Peyer's patch (tissue), 4 donors: ENCODE measurements around the gene NDOR1. TPM values are rescaled to one million over a fixed set of nuclear protein-coding genes. Genes with fewer than 3 reads are reported as not detected.

Experiments
- DNase-seq, 3 donors: peaks; one replicate each; pipeline ENCODE4 v3.0.0-alpha.2; 2017 to 2019
- H3K27ac ChIP-seq, 4 donors: fragments of 200-600 bp; sonication (generic); one replicate each; pipeline ENCODE4 v1.5.1; 2016 to 2019
- H3K27me3 ChIP-seq, 2 donors: fragments of 200-600 bp; sonication (generic); one replicate each; pipeline ENCODE4 v1.5.1; 2019
- H3K36me3 ChIP-seq, 3 donors: fragments of 200-600 bp; sonication (generic); one replicate each; pipeline ENCODE4 v1.5.1; 2016 to 2019
- H3K4me1 ChIP-seq, 4 donors: fragments of 200-600 bp; sonication (generic); one replicate each; pipeline ENCODE4 v1.5.1; 2016 to 2019
- H3K4me3 ChIP-seq, 4 donors: fragments of 200-600 bp; sonication (generic); 1 replicate in 3 of 4; 2 replicates in 1 of 4; pipeline ENCODE4 v1.5.1; 2016 to 2019; ENCODE audit warnings: mild to moderate bottlenecking in 1 of 4
- H3K9me3 ChIP-seq, 4 donors: fragments of 200-600 bp; sonication (generic); one replicate each; pipeline ENCODE4 v1.5.1; 2016 to 2019; ENCODE audit warnings: mild to moderate bottlenecking in 1 of 4
- CTCF ChIP-seq, 6 experiments: fragments of 450-650 bp in 4 of 6; fragments of 200-600 bp in 2 of 6; sonication (generic) in 1 of 6; IDR thresholded peaks; one replicate each; pipeline ENCODE4 v1.5.1; 2017 to 2019; ENCODE audit warnings: antibody characterized with exemption in 6 of 6, mild to moderate bottlenecking in 3 of 6, moderate library complexity in 1 of 6
- POLR2A ChIP-seq, 2 donors: fragments of 450-650 bp; IDR thresholded peaks; one replicate each; pipeline ENCODE4 v1.5.1; 2017; ENCODE audit warnings: antibody characterized with exemption in 2 of 2, mild to moderate bottlenecking in 2 of 2, moderate library complexity in 2 of 2
- total RNA-seq, 4 donors: library from RNA; depleted of rRNA; stranded (reverse); fragments of >200 nt; gene quantifications; one replicate each; pipeline ENCODE4 v1.1.0, GENCODE V29; 2016

NDOR1 gene
- total RNA-seq, 4 donors from 2014 or later = 16.3 to 39.2 (median 25.1) TPM

- H3K9me3 ChIP-seq = no peaks in the 10 kb centered on the region
- H3K4me1 ChIP-seq = peaks cover 0 to 37% (median 13%) of the 10 kb centered on the region in 4 donors
- peaks cover 0 to 47% of the 10 kb centered on the region in 2 donors for H3K27me3 ChIP-seq
- no peak overlapping the region for H3K4me3 ChIP-seq
- no peak overlapping the region for H3K27ac ChIP-seq
- no peaks in the 10 kb centered on the region for H3K36me3 ChIP-seq
- TF ChIP-seq POLR2A (IDR thresholded peaks at IDR 0.05) (no peak), CTCF (IDR thresholded peaks at IDR 0.05) (no peak)
- no peak for DNase-seq
Measured at GRCh38 chr9:137159105-137160053, 46.1 kb upstream of the NDOR1 start.

GRCh38 chr9:137160054-137160425, 45.5 kb upstream of the NDOR1 start:
- no peaks in the 10 kb centered on the region for H3K9me3 ChIP-seq
- TF ChIP-seq POLR2A (IDR thresholded peaks at IDR 0.05) = no peak
- TF ChIP-seq CTCF (IDR thresholded peaks at IDR 0.05) = no peak
- H3K4me3 ChIP-seq = no peak overlapping the region
- DNase-seq = no peak
- H3K27ac ChIP-seq = no peak overlapping the region
- peaks cover 0 to 37% (median 13%) of the 10 kb centered on the region in 4 donors for H3K4me1 ChIP-seq
- no peaks in the 10 kb centered on the region for H3K36me3 ChIP-seq
- H3K27me3 ChIP-seq = peaks cover 0 to 53% of the 10 kb centered on the region in 2 donors

GRCh38 chr9:137160716-137161557, 44.6 kb upstream of the NDOR1 start:
- H3K36me3 ChIP-seq = no peaks in the 10 kb centered on the region
- H3K4me3 ChIP-seq = no peak overlapping the region
- H3K27ac ChIP-seq = no peak overlapping the region
- peaks cover 0 to 37% (median 13%) of the 10 kb centered on the region in 4 donors for H3K4me1 ChIP-seq
- no peaks in the 10 kb centered on the region for H3K9me3 ChIP-seq
- no peak for TF ChIP-seq POLR2A (IDR thresholded peaks at IDR 0.05)
- TF ChIP-seq CTCF (IDR thresholded peaks at IDR 0.05) = no peak
- no peak for DNase-seq
- peaks cover 0 to 61% of the 10 kb centered on the region in 2 donors for H3K27me3 ChIP-seq

- H3K27ac ChIP-seq = no peak overlapping the region
- H3K9me3 ChIP-seq = no peaks in the 10 kb centered on the region
- DNase-seq = no peak
- no peaks in the 10 kb centered on the region for H3K36me3 ChIP-seq
- peaks cover 0 to 70% of the 10 kb centered on the region in 2 donors for H3K27me3 ChIP-seq
- H3K4me1 ChIP-seq = peaks cover 0 to 31% (median 11%) of the 10 kb centered on the region in 4 donors
- H3K4me3 ChIP-seq = no peak overlapping the region
- no peak for TF ChIP-seq CTCF (IDR thresholded peaks at IDR 0.05)
- no peak for TF ChIP-seq POLR2A (IDR thresholded peaks at IDR 0.05)
Measured at GRCh38 chr9:137161558-137162486, 43.7 kb upstream of the NDOR1 start.
